ENCODE measurements around the gene UVSSA. TPM values are rescaled to one million over a fixed set of nuclear protein-coding genes. Genes with fewer than 3 reads are reported as not detected.

Gene UVSSA
- total and polyA plus RNA-seq, 8 donors: 9.2 to 30.9 (median 14.5) TPM

DNA sequence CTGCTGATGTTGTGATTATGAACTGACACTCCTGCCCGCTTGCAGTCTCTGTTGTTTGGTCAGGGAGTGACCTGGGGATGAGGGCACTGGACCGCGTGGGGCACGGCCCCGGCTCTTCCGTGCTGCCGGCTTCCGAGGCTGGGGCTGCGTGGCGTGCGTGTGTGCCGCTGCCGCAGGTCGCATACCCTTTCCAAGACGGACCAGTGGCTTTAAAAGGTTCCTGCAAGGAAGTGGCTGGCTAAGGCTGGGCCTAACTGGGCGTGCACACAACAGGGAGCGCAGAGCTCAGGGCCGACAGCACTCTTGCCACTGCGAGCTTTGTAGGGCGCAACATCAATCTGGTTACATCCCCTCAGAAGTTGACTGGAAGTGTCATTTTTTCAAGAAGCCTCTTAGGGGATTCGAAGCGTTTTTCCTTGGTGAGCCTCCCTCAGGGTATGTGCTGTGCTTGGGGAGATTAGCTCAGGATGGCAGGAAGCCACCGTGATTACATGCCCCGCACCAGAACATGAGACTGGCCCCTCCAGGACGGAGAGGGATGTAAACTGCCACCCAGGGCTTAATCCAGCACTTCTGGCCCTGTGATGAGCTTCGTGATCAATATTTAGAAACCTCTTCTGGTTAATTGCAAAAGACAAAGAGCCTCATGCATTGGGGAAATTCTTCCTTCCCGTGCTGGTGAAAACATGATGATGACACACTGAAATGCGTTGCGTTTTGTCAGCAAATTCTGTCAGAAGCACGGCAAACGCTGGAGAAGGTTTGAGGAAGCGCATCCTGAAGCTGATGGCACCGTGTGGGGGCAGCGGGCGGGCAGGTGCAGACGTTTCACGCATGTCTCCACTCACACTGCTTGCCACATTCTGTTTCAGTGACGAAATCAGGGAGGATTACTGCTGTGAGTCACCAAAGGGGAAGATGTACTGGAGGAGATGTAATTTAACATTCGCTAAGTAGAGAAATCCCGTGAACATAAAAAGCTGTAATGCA lies 46.2 kb upstream of the UVSSA start:
- DNase-seq (peak in 3 of 6 donors; percentile 20 to 45 (median 39)), FAIRE-seq (no peak), ATAC-seq (peak in 3 of 4 donors; percentile 27 to 81 (median 65))
- intact Hi-C loops (cut with DNase I): no loop called here
- no peaks in the 10 kb centered on the region for H3K27me3 ChIP-seq
- TF ChIP-seq, protein P1, sequence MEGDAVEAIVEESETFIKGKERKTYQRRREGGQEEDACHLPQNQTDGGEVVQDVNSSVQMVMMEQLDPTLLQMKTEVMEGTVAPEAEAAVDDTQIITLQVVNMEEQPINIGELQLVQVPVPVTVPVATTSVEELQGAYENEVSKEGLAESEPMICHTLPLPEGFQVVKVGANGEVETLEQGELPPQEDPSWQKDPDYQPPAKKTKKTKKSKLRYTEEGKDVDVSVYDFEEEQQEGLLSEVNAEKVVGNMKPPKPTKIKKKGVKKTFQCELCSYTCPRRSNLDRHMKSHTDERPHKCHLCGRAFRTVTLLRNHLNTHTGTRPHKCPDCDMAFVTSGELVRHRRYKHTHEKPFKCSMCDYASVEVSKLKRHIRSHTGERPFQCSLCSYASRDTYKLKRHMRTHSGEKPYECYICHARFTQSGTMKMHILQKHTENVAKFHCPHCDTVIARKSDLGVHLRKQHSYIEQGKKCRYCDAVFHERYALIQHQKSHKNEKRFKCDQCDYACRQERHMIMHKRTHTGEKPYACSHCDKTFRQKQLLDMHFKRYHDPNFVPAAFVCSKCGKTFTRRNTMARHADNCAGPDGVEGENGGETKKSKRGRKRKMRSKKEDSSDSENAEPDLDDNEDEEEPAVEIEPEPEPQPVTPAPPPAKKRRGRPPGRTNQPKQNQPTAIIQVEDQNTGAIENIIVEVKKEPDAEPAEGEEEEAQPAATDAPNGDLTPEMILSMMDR (IDR thresholded peaks at IDR 0.05): no peak
- H3K9me3 ChIP-seq: no peaks in the 10 kb centered on the region
- peaks cover 0 to 7% (median 0%) of the 10 kb centered on the region in 3 donors for H3K36me3 ChIP-seq
- no peak overlapping the region for H3K4me3 ChIP-seq
- peaks cover 0 to 4% (median 0%) of the 10 kb centered on the region in 3 donors for H3K4me1 ChIP-seq
- WGBS, 2 donors: 77 to 85% methylated on average over 40 of the region's 40 CpGs
- peak overlapping the region in 2 of 4 donors; percentile 16 to 47 for H3K27ac ChIP-seq

DNA sequence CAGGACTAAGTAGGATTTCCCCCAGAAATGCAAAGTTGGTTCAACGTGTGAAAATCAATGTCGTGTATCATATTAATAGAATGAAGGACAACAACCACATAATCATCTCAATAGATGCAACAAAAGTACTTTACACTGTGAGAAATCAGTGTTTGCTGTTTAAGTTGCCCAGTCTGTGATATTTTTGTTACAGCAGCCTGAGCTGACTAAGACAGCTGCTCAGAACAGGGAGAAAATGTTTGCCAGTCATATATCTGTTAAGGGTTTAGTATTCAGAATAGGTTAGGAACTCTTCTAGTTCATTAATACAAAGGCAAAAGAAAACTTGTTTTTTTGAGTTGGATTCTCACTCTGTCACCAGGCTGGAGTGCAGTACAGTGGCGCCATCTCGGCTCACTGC lies 44.8 kb upstream of the UVSSA start:
- ATAC-seq (no peak), FAIRE-seq (no peak), DNase-seq (peak in 1 of 6 donors; percentile 4)
- TF ChIP-seq, protein P1 (IDR thresholded peaks at IDR 0.05): no peak
- Histone ChIP-seq H3K36me3 (peaks cover 0 to 5% (median 0%) of the 10 kb centered on the region in 3 donors), H3K4me3 (no peak overlapping the region), H3K27me3 (no peaks in the 10 kb centered on the region), H3K4me1 (peaks cover 0 to 4% (median 0%) of the 10 kb centered on the region in 3 donors), H3K9me3 (no peaks in the 10 kb centered on the region), H3K27ac (no peak overlapping the region)
- WGBS, 2 donors: 49 to 74% methylated on average over 4 of the region's 4 CpGs
- intact Hi-C loops (cut with DNase I): no loop called here

DNA sequence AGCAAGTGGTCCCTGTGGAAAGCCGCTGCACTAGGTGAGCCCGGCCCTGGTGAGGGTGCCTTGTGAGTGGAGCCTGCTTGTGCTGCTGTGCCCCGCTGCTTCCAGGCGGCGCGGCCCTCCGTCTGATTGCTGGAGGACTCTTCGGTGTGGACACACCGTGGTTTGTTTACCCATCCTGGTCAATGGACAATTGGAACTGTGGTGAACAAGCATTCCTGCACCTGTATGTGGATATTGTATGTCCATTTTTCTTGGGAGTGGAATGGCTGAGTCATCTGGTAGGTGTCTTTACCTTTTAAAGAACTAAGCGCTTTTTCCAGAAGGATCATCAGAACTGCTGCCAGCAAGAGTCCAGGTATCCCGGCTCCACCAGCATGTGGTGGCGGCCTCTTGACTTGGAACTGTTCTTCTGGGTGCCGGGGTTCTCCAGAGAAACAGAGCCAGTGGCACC lies 41.7 kb upstream of the UVSSA start:
- Histone ChIP-seq H3K9me3 (no peaks in the 10 kb centered on the region), H3K4me1 (peaks cover 0 to 8% (median 0%) of the 10 kb centered on the region in 3 donors), H3K27me3 (no peaks in the 10 kb centered on the region), H3K4me3 (no peak overlapping the region), H3K36me3 (no peaks in the 10 kb centered on the region), H3K27ac (no peak overlapping the region)
- no peak for FAIRE-seq
- intact Hi-C loops (cut with DNase I): no loop called here
- no peak for ATAC-seq
- TF ChIP-seq, protein P1 (IDR thresholded peaks at IDR 0.05): no peak
- peak in 1 of 6 donors; percentile 30 for DNase-seq
- WGBS, 2 donors: 93 to 95% methylated on average over 13 of the region's 13 CpGs

DNA sequence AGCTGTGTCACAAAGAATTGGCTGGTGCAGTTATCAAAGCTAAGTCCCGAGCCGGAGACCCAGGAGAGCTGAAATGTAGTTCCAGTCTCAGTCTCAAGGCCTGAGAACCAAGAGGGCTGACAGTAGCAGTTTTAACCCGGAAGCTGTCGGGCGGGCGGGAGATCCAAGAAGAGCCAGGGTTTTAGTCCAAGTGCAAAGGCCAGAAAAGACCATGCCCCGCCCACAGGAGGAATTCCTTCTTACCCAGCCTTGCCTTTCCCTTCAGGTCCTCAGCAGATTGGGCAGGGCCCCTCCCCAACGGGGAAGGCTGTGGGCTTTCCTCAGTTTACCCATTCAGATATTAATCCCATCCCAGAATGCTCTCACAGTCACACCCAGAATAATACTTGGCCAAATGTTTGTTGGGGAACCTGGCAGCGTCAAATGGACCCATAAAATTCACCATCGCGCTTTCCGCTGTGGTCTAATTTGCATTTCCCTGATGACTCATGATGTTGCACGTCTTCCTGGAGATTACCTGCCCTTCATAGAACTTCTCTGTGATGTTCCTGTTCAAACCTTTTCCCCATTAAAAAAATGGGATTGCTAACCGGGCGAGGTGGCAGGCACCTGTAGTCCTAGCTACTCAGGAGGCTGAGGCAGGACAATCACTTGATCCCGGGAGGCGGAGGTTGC lies 41.1 kb upstream of the UVSSA start:
- DNase-seq (peak in 1 of 6 donors; percentile 8), FAIRE-seq (no peak), ATAC-seq (no peak)
- Histone ChIP-seq H3K9me3 (no peaks in the 10 kb centered on the region), H3K4me3 (no peak overlapping the region), H3K27ac (no peak overlapping the region), H3K27me3 (no peaks in the 10 kb centered on the region), H3K4me1 (peaks cover 0 to 5% (median 0%) of the 10 kb centered on the region in 3 donors), H3K36me3 (no peaks in the 10 kb centered on the region)
- WGBS, 2 donors: 82 to 85% methylated on average over 17 of the region's 17 CpGs
- TF ChIP-seq, protein P1 (IDR thresholded peaks at IDR 0.05): no peak
- intact Hi-C loops (cut with DNase I): no loop called here

Measured in pancreas (tissue), 10 donors.